ENCODE results near the gene SGTA. TPM values are rescaled to one million over a fixed set of nuclear protein-coding genes. Genes with fewer than 3 reads are reported as not detected.
A peak's percentile ranks its signal among the peaks of the same experiment; 100 is the strongest.

SGTA gene
- total and polyA plus RNA-seq, 2 experiments from 2014 or later, result 71.6 to 102 TPM

DNA sequence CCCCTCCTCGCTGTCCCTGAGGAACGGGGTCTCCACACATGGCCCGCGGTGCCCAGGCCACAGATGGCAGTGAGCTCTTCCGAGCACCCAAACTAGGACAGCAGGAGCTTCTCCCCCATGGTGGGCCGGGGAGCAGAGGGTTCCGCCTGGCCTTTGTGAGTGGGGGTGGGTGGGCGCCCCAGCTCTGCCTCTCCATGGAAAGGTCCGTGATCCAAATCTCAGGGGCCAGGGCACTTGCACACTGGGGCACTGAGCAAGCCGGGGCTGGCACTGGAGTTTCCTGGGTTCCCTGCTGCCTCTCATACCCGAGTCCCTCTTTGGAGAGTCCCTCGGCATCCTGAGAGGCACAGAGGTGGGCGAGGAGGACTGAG lies 59.7 kb downstream of the SGTA start (continued):
- TF ChIP-seq, protein P1, sequence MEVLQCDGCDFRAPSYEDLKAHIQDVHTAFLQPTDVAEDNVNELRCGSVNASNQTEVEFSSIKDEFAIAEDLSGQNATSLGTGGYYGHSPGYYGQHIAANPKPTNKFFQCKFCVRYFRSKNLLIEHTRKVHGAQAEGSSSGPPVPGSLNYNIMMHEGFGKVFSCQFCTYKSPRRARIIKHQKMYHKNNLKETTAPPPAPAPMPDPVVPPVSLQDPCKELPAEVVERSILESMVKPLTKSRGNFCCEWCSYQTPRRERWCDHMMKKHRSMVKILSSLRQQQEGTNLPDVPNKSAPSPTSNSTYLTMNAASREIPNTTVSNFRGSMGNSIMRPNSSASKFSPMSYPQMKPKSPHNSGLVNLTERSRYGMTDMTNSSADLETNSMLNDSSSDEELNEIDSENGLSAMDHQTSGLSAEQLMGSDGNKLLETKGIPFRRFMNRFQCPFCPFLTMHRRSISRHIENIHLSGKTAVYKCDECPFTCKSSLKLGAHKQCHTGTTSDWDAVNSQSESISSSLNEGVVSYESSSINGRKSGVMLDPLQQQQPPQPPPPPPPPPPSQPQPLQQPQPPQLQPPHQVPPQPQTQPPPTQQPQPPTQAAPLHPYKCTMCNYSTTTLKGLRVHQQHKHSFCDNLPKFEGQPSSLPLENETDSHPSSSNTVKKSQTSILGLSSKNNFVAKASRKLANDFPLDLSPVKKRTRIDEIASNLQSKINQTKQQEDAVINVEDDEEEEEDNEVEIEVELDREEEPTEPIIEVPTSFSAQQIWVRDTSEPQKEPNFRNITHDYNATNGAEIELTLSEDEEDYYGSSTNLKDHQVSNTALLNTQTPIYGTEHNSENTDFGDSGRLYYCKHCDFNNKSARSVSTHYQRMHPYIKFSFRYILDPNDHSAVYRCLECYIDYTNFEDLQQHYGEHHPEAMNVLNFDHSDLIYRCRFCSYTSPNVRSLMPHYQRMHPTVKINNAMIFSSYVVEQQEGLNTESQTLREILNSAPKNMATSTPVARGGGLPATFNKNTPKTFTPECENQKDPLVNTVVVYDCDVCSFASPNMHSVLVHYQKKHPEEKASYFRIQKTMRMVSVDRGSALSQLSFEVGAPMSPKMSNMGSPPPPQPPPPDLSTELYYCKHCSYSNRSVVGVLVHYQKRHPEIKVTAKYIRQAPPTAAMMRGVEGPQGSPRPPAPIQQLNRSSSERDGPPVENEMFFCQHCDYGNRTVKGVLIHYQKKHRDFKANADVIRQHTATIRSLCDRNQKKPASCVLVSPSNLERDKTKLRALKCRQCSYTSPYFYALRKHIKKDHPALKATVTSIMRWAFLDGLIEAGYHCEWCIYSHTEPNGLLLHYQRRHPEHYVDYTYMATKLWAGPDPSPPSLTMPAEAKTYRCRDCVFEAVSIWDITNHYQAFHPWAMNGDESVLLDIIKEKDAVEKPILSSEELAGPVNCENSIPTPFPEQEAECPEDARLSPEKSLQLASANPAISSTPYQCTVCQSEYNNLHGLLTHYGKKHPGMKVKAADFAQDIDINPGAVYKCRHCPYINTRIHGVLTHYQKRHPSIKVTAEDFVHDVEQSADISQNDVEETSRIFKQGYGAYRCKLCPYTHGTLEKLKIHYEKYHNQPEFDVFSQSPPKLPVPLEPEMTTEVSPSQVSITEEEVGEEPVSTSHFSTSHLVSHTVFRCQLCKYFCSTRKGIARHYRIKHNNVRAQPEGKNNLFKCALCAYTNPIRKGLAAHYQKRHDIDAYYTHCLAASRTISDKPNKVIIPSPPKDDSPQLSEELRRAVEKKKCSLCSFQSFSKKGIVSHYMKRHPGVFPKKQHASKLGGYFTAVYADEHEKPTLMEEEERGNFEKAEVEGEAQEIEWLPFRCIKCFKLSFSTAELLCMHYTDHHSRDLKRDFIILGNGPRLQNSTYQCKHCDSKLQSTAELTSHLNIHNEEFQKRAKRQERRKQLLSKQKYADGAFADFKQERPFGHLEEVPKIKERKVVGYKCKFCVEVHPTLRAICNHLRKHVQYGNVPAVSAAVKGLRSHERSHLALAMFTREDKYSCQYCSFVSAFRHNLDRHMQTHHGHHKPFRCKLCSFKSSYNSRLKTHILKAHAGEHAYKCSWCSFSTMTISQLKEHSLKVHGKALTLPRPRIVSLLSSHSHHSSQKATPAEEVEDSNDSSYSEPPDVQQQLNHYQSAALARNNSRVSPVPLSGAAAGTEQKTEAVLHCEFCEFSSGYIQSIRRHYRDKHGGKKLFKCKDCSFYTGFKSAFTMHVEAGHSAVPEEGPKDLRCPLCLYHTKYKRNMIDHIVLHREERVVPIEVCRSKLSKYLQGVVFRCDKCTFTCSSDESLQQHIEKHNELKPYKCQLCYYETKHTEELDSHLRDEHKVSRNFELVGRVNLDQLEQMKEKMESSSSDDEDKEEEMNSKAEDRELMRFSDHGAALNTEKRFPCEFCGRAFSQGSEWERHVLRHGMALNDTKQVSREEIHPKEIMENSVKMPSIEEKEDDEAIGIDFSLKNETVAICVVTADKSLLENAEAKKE (CRISPR knock-in tag; IDR thresholded peaks at IDR 0.05), result no peak

DNA sequence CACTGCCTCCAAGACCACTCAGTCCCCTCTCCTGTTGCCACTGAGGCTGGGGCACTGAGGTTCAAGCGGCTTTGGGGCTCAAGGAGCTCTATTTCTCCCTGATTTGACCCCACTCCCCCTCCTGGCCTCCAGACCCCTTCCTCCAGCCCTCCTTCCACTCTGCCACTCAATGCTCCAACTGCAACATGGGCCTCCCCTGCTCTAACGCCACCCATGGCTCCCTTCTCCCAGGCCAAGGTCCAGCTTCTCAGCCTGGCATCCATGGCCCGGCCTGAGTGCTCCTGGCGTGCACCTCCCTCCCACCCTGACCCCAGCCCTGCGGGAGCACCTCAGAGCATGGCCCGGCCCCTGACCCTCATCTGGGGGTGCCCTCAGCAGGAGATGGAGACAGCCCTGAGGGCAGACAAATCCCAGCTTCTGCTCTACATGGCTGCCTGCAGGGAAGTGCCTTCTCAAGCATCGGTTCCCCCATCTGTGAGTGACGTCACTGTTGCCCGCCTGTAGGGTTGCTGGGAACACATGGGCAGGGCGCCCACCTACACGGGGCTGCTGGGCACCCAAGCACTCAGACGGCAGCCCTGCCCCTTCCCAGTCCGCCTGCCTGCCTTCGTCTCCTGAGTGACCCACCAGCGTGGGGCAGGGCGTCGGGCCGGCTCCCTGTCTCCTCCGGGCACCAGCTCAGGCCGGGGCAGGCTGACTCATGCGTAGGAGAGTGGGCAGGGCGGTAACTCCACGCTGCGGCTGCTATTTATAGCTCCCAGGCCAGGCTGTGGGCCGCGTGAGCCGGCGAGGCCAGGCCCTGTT lies 60.3 kb downstream of the SGTA start:
- H4K20me1 ChIP-seq (replicated peaks; ENCODE audit: insufficient read depth), result no peaks in the 10 kb centered on the region
- H3F3A ChIP-seq (replicated peaks; ENCODE audit: low read depth), result 0 out of 2 replicates have a peak, but pooled peaks cover 5% of the 10 kb centered on the region
- Mint-ChIP-seq H3K9me3 (no peaks in the 10 kb centered on the region), H3K27me3 (ENCODE audit: insufficient read depth, low read depth, poor library complexity) (peaks cover 25% of the 10 kb centered on the region), H3K4me3 (peak overlapping the region; percentile 81; the same call in 1 of the 3 replicates), H3K36me3 (ENCODE audit: low read depth) (peaks cover 3% of the 10 kb centered on the region; the same call in 1 of the 3 replicates), H3K4me1 (peaks cover 19% of the 10 kb centered on the region), H3K27ac (no peak overlapping the region)
- no peaks in the 10 kb centered on the region for H3K9me2 ChIP-seq (ENCODE audit: insufficient read depth)
- no peaks in the 10 kb centered on the region for H3K36me3 ChIP-seq (ENCODE audit: insufficient read depth)
- DNase-seq (ENCODE audit: low spot score) (peak; percentile 29), ATAC-seq (no peak)
- peaks cover 12% of the 10 kb centered on the region; the same call in 1 of the 2 replicates for H3K4me1 ChIP-seq (ENCODE audit: insufficient read depth)
- H2AFZ ChIP-seq, result no peak overlapping the region
- H3K27ac ChIP-seq (ENCODE audit: low read depth), result no peak overlapping the region
- no peaks in the 10 kb centered on the region for H3K79me2 ChIP-seq (replicated peaks; ENCODE audit: insufficient read depth)
- no peak overlapping the region for H3K4me2 ChIP-seq
- 0 out of 2 replicates have a peak, but pooled peaks cover 6% of the 10 kb centered on the region for H3K27me3 ChIP-seq (ENCODE audit: insufficient read depth)
- no peak overlapping the region for H3K4me3 ChIP-seq
- TF ChIP-seq, protein P1 (CRISPR knock-in tag; IDR thresholded peaks at IDR 0.05), result no peak
- TF ChIP-seq POLR2AphosphoS5 (IDR thresholded peaks at IDR 0.05; ENCODE audit: low read depth) (no peak), CREB1 (CRISPR knock-in tag; IDR thresholded peaks at IDR 0.05; ENCODE audit: low read depth) (no peak), CTCF (conservative IDR thresholded peaks at IDR 0.05; ENCODE audit: low read depth in 2 of 2) (no peak)
